ENCODE data around the gene ERC2.
A peak's percentile ranks its signal among the peaks of the same experiment; 100 is the strongest.

The ERC2 gene

GRCh38 chr3:55742022-55742831, 726.0 kb downstream of the ERC2 start:
- peak overlapping the region; percentile 31 for H3K27ac ChIP-seq (ENCODE audit: low read depth, low read length, poor library complexity, severe bottlenecking)
- H3K36me3 ChIP-seq (ENCODE audit: insufficient read depth, low read length), result no peaks in the 10 kb centered on the region
- no peaks in the 10 kb centered on the region for H3K9me3 ChIP-seq (ENCODE audit: low read length)
- no peak for TF ChIP-seq CTCF (IDR thresholded peaks at IDR 0.05; ENCODE audit: low read length)
- TF ChIP-seq EZH2 (IDR thresholded peaks at IDR 0.05; ENCODE audit: borderline replicate concordance, low read length), result no peak
- no peak overlapping the region for H2AFZ ChIP-seq (ENCODE audit: low read length)
- no peaks in the 10 kb centered on the region for H3K79me2 ChIP-seq (ENCODE audit: insufficient read depth, low read length)
- H3K9ac ChIP-seq (ENCODE audit: low read length), result no peak overlapping the region
- H3K4me2 ChIP-seq (ENCODE audit: low read length), result no peak overlapping the region
- peaks cover 29% of the 10 kb centered on the region for H3K4me1 ChIP-seq (ENCODE audit: insufficient read depth, low read length, severe bottlenecking)
- H3F3A ChIP-seq (ENCODE audit: insufficient read depth, low read length), result no peaks in the 10 kb centered on the region
- H3K9me2 ChIP-seq (ENCODE audit: low read depth, low read length), result no peaks in the 10 kb centered on the region
- no peak overlapping the region for H3K4me3 ChIP-seq (ENCODE audit: low read depth, low read length, poor library complexity, severe bottlenecking)
- H4K20me1 ChIP-seq (ENCODE audit: insufficient read depth, low read length), result no peaks in the 10 kb centered on the region
- H3K27me3 ChIP-seq (ENCODE audit: insufficient read depth, low read length), result no peaks in the 10 kb centered on the region

- no peaks in the 10 kb centered on the region for H3K36me3 ChIP-seq (ENCODE audit: insufficient read depth, low read length)
- H3K9ac ChIP-seq (ENCODE audit: low read length), result no peak overlapping the region
- no peaks in the 10 kb centered on the region for H3F3A ChIP-seq (ENCODE audit: insufficient read depth, low read length)
- H3K4me2 ChIP-seq (ENCODE audit: low read length), result no peak overlapping the region
- no peak overlapping the region for H3K4me3 ChIP-seq (ENCODE audit: low read depth, low read length, poor library complexity, severe bottlenecking)
- H3K4me1 ChIP-seq (ENCODE audit: insufficient read depth, low read length, severe bottlenecking), result peaks cover 35% of the 10 kb centered on the region
- H4K20me1 ChIP-seq (ENCODE audit: insufficient read depth, low read length), result no peaks in the 10 kb centered on the region
- H3K79me2 ChIP-seq (ENCODE audit: insufficient read depth, low read length), result no peaks in the 10 kb centered on the region
- no peak overlapping the region for H3K27ac ChIP-seq (ENCODE audit: low read depth, low read length, poor library complexity, severe bottlenecking)
- H3K9me3 ChIP-seq (ENCODE audit: low read length), result no peaks in the 10 kb centered on the region
- no peaks in the 10 kb centered on the region for H3K9me2 ChIP-seq (ENCODE audit: low read depth, low read length)
- no peaks in the 10 kb centered on the region for H3K27me3 ChIP-seq (ENCODE audit: insufficient read depth, low read length)
- TF ChIP-seq CTCF (IDR thresholded peaks at IDR 0.05; ENCODE audit: low read length) (no peak), EZH2 (IDR thresholded peaks at IDR 0.05; ENCODE audit: borderline replicate concordance, low read length) (no peak)
- H2AFZ ChIP-seq (ENCODE audit: low read length), result no peak overlapping the region
These were observed 731.1 kb downstream of the ERC2 start for GRCh38 chr3:55737186-55737585.

- Histone ChIP-seq H3K27me3 (ENCODE audit: insufficient read depth, low read length) (no peaks in the 10 kb centered on the region), H3K9me3 (ENCODE audit: low read length) (no peaks in the 10 kb centered on the region), H3K9me2 (ENCODE audit: low read depth, low read length) (no peaks in the 10 kb centered on the region), H4K20me1 (ENCODE audit: insufficient read depth, low read length) (no peaks in the 10 kb centered on the region), H3K4me1 (ENCODE audit: insufficient read depth, low read length, severe bottlenecking) (peaks cover 34% of the 10 kb centered on the region), H3F3A (ENCODE audit: insufficient read depth, low read length) (no peaks in the 10 kb centered on the region), H3K4me3 (ENCODE audit: low read depth, low read length, poor library complexity, severe bottlenecking) (no peak overlapping the region), H2AFZ (ENCODE audit: low read length) (no peak overlapping the region), H3K27ac (ENCODE audit: low read depth, low read length, poor library complexity, severe bottlenecking) (no peak overlapping the region), H3K9ac (ENCODE audit: low read length) (no peak overlapping the region), H3K36me3 (ENCODE audit: insufficient read depth, low read length) (no peaks in the 10 kb centered on the region), H3K4me2 (ENCODE audit: low read length) (no peak overlapping the region), H3K79me2 (ENCODE audit: insufficient read depth, low read length) (no peaks in the 10 kb centered on the region)
- no peak for TF ChIP-seq EZH2 (IDR thresholded peaks at IDR 0.05; ENCODE audit: borderline replicate concordance, low read length)
- no peak for TF ChIP-seq CTCF (IDR thresholded peaks at IDR 0.05; ENCODE audit: low read length)
These were observed 732.3 kb downstream of the ERC2 start for GRCh38 chr3:55735976-55736375.
